Caco-2 (cell line): ENCODE data around the gene C1orf35. TPM values are rescaled to one million over a fixed set of nuclear protein-coding genes. Genes with fewer than 3 reads are reported as not detected.

Source experiments
- BruUV-seq: library from RNA; stranded (reverse); fragments of 400-500 nt; replicated peaks from 2 replicates; lab custom pipeline; 2021; lab: Mats Ljungman, UMichigan
- CTCF ChIA-PET: fragments of 300-600 bp; sonication (Branson Sonifier 250); formaldehyde crosslinking; loops from one replicate; lab custom pipeline; 2022; ENCODE audit warnings: antibody characterized with exemption; lab: Charles Lee
- POLR2A ChIA-PET: fragments of 300-600 bp; sonication (Branson Sonifier 250); formaldehyde crosslinking; loops from one replicate; lab custom pipeline; 2022; ENCODE audit warnings: antibody characterized with exemption; lab: Charles Lee
- DNase-seq, 2 experiments: peaks; one replicate each; pipeline versions ENCODE4 v3.0.0 to v3.0.0-alpha.2; 2020 to 2022
- H3K27me3 ChIP-seq: replicated peaks from 2 replicates; pipeline ENCODE4 v1.6.0; 2011; ENCODE audit warnings: low read length; ENCODE audit not compliant: control insufficient read depth, insufficient read depth
- H3K36me3 ChIP-seq: 2 replicates; pipeline ENCODE4 v1.5.1; 2011; ENCODE audit warnings: low read length; ENCODE audit not compliant: control insufficient read depth, insufficient read depth
- H3K4me1 ChIP-seq: fragments of 250-450 bp; sonication (Bioruptor Pico); 2 replicates; pipeline ENCODE4 v1.5.1; 2020; ENCODE audit warnings: mild to moderate bottlenecking
- H3K4me3 ChIP-seq: 2 replicates; pipeline ENCODE4 v1.5.1; 2011; ENCODE audit warnings: low read depth, mild to moderate bottlenecking, control low read depth, low read length
- H3K9me3 ChIP-seq: fragments of 250-450 bp; sonication (Bioruptor Pico); 2 replicates; pipeline ENCODE4 v1.5.1; 2020; ENCODE audit warnings: mild to moderate bottlenecking, moderate library complexity
- H3K27ac Mint-ChIP-seq: one replicate; pipeline ENCODE4 v1.8.0; 2022; ENCODE audit warnings: mixed read lengths; ENCODE audit not compliant: unreplicated experiment
- H3K27me3 Mint-ChIP-seq: one replicate; pipeline ENCODE4 v1.8.0; 2022; ENCODE audit warnings: mixed read lengths; ENCODE audit not compliant: insufficient read depth, unreplicated experiment
- H3K36me3 Mint-ChIP-seq: one replicate; pipeline ENCODE4 v1.8.0; 2022; ENCODE audit warnings: mild to moderate bottlenecking, mixed read lengths; ENCODE audit not compliant: insufficient read depth, unreplicated experiment
- H3K4me1 Mint-ChIP-seq: one replicate; pipeline ENCODE4 v1.8.0; 2022; ENCODE audit warnings: low read depth, mixed read lengths; ENCODE audit not compliant: unreplicated experiment
- H3K4me3 Mint-ChIP-seq: one replicate; pipeline ENCODE4 v1.8.0; 2022; ENCODE audit warnings: mild to moderate bottlenecking, moderate library complexity, mixed read lengths; ENCODE audit not compliant: unreplicated experiment
- H3K9me3 Mint-ChIP-seq: one replicate; pipeline ENCODE4 v1.8.0; 2022; ENCODE audit warnings: mixed read lengths; ENCODE audit not compliant: unreplicated experiment
- intact Hi-C: fragments of 100-400 bp; cut with micrococcal nuclease; formaldehyde crosslinking; loops from one replicate; pipeline ENCODE4 v1.10.0; 2022; ENCODE audit not compliant: unreplicated experiment
- total RNA-seq: library from RNA; stranded (reverse); gene quantifications from 2 replicates; pipeline ENCODE4 v1.2.3, GENCODE V29; 2022
- TF ChIP-seq, protein P1 (sequence below), 2 experiments: fragments of 200-600 bp in 1 of 2; IDR thresholded peaks; 1 replicate in 1 of 2; 2 replicates in 1 of 2; pipeline versions ENCODE4 v1.5.1 to v1.8.0; 2011 to 2022; ENCODE audit warnings: antibody characterized with exemption in 1 of 2, control low read depth in 1 of 2, inconsistent platforms in 1 of 2, low read depth in 1 of 2, low read length in 1 of 2, mild to moderate bottlenecking in 1 of 2, moderate library complexity in 1 of 2; ENCODE audit not compliant: insufficient read depth in 1 of 2, severe bottlenecking in 1 of 2, unreplicated experiment in 1 of 2

C1orf35 gene
- total RNA-seq, 1 experiment from 2014 or later = 34.5 TPM

DNA sequence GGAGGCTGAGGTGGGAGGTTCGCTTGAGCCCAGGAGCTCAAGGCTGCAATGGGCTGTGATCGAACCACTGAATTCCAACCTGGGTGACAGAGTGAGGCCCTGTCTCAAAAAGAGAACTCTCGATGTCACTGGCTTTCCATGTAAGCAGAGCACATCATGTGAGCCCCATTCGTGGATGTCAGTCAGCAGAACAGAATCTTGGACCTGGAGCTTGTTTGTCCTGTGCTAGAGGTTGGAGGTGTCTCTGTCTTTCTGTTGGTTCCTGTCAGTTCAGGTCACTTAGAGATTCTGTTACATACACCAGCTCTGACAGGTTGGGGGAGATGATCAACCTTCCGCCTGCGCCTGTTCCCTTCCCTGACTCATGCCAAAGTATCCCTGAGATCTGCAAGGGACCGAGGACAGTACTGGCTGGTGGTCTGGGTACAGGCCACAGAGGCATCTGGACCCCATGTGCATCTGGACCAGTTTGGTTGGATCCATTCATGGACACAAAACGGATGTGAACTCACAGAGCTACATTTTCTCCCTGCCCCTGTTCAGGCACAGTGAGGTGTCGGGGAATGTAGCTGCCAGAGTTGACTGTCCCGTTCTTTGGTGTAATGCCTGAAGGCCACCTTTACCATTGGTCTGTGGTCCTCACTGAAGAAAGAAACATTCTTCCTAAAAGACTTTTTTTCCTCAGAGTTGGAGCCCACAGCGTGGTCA lies 10.6 kb downstream of the C1orf35 start:
- Histone ChIP-seq H3K9me3 (peaks cover 9% of the 10 kb centered on the region; the same call in 1 of the 2 replicates), H3K27me3 (no peaks in the 10 kb centered on the region), H3K4me1 (peaks cover 11% of the 10 kb centered on the region), H3K4me3 (no peak overlapping the region), H3K36me3 (peaks cover 12% of the 10 kb centered on the region)
- TF ChIP-seq, protein P1, sequence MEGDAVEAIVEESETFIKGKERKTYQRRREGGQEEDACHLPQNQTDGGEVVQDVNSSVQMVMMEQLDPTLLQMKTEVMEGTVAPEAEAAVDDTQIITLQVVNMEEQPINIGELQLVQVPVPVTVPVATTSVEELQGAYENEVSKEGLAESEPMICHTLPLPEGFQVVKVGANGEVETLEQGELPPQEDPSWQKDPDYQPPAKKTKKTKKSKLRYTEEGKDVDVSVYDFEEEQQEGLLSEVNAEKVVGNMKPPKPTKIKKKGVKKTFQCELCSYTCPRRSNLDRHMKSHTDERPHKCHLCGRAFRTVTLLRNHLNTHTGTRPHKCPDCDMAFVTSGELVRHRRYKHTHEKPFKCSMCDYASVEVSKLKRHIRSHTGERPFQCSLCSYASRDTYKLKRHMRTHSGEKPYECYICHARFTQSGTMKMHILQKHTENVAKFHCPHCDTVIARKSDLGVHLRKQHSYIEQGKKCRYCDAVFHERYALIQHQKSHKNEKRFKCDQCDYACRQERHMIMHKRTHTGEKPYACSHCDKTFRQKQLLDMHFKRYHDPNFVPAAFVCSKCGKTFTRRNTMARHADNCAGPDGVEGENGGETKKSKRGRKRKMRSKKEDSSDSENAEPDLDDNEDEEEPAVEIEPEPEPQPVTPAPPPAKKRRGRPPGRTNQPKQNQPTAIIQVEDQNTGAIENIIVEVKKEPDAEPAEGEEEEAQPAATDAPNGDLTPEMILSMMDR (IDR thresholded peaks at IDR 0.05; ENCODE audit: insufficient read depth in 1 of 2, low read depth in 1 of 2, low read length in 1 of 2, severe bottlenecking in 1 of 2, unreplicated experiment in 1 of 2) = no peak
- Mint-ChIP-seq H3K36me3 (peaks cover 96% of the 10 kb centered on the region), H3K27ac (no peak overlapping the region), H3K9me3 (peaks cover 21% of the 10 kb centered on the region), H3K4me1 (peaks cover 12% of the 10 kb centered on the region), H3K27me3 (no peaks in the 10 kb centered on the region), H3K4me3 (no peak overlapping the region)
- POLR2A ChIA-PET = interaction anchor here (1.2 to 1.5 kb wide), 2 partner anchors 10 to 14 kb away, joined by 3 to 5 read pairs; partner anchors contain the start of gene ARF1
- no TSS peak for BruUV-seq
- CTCF ChIA-PET = no interaction called here
- no peak for DNase-seq
- intact Hi-C loops = no loop called here

DNA sequence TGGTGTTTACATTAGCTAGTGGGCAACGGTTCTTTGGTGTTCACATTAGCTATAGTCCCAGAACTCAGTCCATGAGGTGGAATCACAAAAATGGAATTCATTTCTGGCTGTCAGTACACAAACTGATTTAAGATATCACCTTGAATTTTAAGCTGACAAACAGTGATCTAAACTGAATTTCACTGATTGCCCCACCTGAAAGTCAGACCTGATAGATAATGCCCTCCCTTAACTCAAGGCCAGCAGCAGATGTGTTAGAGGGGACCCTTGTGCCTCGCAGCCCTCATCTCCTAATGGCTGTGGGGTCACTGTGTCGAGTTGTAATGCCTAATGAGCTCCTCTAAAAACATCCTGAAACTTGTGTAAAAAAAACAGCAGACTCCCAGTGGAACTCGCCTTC lies 12.0 kb downstream of the C1orf35 start:
- ChIA-PET CTCF (no interaction called here), POLR2A (interaction anchor here (1.2 to 1.5 kb wide), 2 partner anchors 9 to 15 kb away, joined by 3 to 5 read pairs; partner anchors contain the start of gene ARF1)
- TF ChIP-seq, protein P1 (IDR thresholded peaks at IDR 0.05; ENCODE audit: insufficient read depth in 1 of 2, low read depth in 1 of 2, low read length in 1 of 2, severe bottlenecking in 1 of 2, unreplicated experiment in 1 of 2) = no peak
- Histone ChIP-seq H3K9me3 (peaks cover 9% of the 10 kb centered on the region; the same call in 1 of the 2 replicates), H3K36me3 (peaks cover 12% of the 10 kb centered on the region), H3K27me3 (no peaks in the 10 kb centered on the region), H3K4me1 (peaks cover 11% of the 10 kb centered on the region), H3K4me3 (no peak overlapping the region)
- no peaks in the 10 kb centered on the region for H3K27me3 Mint-ChIP-seq
- no peak overlapping the region for H3K27ac Mint-ChIP-seq
- no peak for DNase-seq
- intact Hi-C loops = no loop called here
- peaks cover 98% of the 10 kb centered on the region for H3K36me3 Mint-ChIP-seq
- no peak overlapping the region for H3K4me3 Mint-ChIP-seq
- H3K4me1 Mint-ChIP-seq = peaks cover 13% of the 10 kb centered on the region
- H3K9me3 Mint-ChIP-seq = peaks cover 21% of the 10 kb centered on the region
- BruUV-seq = no TSS peak

DNA sequence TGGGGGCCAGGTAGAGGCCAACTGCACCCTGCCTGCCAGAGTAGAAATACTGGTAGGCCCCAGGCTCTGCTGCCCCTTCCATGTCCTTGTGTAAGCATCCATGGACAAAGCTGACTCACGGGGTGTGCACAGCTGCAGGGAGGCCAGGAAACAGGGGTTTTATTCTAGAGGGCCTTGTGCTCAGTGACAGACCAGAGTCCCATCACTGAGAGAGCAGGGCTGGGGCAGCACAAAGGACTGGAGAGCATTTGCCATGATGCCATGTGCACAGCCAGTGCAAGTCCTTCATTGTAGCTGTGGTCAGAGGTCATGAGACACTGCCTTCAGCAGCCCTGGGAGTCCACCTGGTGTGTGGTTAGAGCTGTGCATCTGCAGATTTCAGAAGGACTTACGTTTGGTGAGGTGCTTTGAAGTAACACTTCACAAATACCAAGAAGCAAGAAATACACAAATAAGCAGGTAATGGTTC lies 12.5 kb downstream of the C1orf35 start:
- H3K4me1 ChIP-seq = peaks cover 12% of the 10 kb centered on the region
- no peak overlapping the region for H3K27ac Mint-ChIP-seq
- H3K9me3 Mint-ChIP-seq = peaks cover 17% of the 10 kb centered on the region
- DNase-seq = peak in 1 of 2 experiments; percentile 26
- peaks cover 13% of the 10 kb centered on the region for H3K4me1 Mint-ChIP-seq
- no peak overlapping the region for H3K4me3 ChIP-seq
- H3K36me3 Mint-ChIP-seq = peaks cover 96% of the 10 kb centered on the region
- intact Hi-C loops = no loop called here
- H3K4me3 Mint-ChIP-seq = no peak overlapping the region
- TF ChIP-seq, protein P1 (IDR thresholded peaks at IDR 0.05; ENCODE audit: insufficient read depth in 1 of 2, low read depth in 1 of 2, low read length in 1 of 2, severe bottlenecking in 1 of 2, unreplicated experiment in 1 of 2) = no peak
- ChIA-PET CTCF (no interaction called here), POLR2A (no interaction called here)
- no peaks in the 10 kb centered on the region for H3K27me3 ChIP-seq
- BruUV-seq = no TSS peak
- H3K36me3 ChIP-seq = peaks cover 12% of the 10 kb centered on the region
- H3K9me3 ChIP-seq = peaks cover 9% of the 10 kb centered on the region; the same call in 1 of the 2 replicates
- no peaks in the 10 kb centered on the region for H3K27me3 Mint-ChIP-seq
